GM19467 (cell line): Measurements from ENCODE around the gene SEZ6.

ENCODE experiments used
- ATAC-seq: cut with Tn5 transposase; IDR thresholded peaks from one replicate; pipeline ENCODE4 v1.9.1; 2021; ENCODE audit warnings: mild to moderate bottlenecking, moderate library complexity; ENCODE audit not compliant: unreplicated experiment

Gene SEZ6

DNA sequence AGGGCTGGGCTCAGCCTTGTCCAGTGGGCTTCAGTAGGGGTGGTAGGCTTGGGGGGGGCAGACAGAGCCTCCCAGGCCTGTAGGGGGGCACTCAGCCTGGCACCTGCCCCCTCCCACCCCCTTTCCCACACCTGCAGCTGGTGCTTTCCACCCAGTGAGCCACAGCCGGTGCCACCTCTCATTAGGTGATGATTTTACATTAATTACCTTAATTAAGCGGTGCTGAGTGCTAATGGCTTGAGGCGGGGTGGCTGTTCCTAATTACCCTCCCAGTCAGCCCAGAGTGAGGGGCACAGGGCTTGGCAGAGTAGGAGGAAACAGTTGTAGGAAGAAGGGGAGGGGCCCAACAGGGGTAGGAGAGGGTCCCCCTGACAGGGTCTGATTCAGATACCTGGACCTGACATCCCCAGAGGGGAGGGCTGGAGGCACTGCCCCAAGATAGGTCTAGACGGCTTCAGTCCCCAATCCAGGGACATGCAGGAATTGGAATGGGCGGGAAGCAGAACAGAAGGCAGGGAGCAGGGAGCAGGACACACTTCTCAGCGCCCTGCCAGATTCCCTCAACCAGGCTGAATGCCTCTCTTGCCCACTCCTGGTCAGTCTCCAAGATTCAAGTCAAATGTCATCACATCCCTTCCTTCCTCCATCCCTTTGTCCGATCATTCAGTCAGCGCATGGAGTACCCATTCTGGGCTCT is 28.0 kb downstream of the SEZ6 start:
- ATAC-seq = no peak

DNA sequence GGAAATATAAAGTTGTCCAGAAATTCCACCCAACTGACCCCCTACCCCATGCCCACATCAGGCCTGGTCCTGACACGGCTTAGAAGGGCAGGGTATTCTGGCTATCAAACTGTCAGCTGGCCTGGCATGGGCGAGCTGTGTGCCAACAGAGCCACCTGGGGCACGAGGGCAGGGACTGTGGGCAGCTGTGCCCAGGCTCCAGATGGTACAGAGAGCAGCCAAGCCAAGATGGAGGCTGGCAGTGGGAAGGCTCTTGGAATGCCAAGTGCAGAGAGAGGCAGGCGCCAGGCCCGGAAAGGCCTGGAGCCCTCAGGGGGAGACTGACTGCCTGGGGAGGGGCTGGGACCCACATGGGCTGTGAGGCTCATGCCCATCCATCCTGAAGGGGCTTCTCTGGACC is 30.2 kb downstream of the SEZ6 start:
- no peak for ATAC-seq

DNA sequence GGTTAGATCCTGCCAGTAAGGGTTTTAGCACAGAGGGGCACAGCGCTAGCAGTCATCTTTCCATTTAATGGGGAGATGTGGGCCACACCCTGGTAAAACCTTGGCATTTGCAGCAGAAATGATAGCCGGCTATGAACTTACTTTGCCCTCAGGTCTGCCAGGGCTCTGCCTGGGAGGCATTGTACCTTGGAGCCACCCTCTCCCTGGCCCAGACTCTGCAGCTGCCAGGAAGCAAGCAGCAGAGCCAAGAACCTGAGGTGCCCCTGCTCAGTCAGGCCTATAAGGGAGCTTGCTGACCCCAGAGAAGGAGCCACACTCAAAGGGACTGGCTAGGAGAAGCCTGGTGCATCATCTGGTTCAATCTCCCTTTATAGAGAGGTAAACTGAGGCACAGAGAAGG is 30.8 kb downstream of the SEZ6 start:
- no peak for ATAC-seq

DNA sequence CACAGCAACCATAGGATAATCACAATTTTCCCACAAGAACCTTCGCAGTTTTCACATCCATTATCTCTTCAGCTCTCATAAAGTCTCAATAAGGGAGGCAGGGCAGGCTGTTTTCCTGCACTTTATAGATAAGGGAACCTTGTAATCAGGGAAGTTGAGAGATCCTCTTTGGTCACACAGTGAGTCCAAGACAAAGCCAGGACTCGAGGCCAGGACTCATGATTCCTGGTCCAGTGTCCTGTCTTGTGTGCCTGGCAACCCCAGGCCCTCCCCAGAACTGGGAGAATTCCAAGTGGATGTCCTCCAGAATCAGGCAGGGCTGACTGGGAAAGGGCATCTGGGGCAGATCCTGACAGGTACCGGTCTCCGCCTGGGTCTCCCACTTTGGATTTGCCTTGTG is 31.4 kb downstream of the SEZ6 start:
- no peak for ATAC-seq

DNA sequence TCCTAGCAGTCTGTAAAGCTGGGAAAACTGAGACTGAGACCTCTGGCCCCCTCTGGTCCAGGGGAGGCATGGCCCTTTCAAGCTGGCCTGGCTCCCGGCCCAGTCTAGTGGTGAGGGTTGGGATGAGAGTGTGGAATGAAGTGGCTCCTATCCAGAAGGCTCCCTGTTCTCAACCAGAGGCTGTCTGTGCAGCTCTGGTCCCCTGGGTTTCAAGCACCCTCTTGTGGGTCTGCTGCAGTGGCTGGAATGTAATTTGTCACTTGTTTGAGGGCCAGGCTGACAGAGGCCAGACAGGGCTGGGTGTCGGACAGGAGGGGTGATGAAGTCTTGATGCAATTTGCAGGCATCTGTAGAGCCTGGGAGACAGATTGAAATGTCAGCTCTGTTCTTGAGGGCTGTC is 32.4 kb downstream of the SEZ6 start:
- ATAC-seq = no peak

DNA sequence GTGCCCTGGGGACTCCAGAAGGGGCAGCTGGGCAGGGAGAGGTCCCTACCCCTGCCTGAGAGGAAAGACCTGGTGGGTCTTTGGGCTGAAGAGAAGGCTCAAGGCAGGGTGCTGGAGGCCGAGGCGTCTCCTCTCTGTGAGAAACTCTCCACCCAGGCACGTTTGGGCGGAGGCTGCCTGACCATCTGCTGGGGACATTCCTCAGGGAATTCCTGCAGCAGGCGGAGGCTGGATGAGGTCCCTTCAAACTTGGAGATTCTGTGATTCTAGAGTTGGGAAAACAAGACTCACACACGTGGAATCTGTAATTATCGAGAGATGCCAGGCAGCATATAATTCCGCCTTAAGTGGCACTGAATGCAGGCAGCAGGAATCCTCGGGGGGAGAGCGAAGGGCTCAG is 33.4 kb downstream of the SEZ6 start:
- ATAC-seq = no peak

DNA sequence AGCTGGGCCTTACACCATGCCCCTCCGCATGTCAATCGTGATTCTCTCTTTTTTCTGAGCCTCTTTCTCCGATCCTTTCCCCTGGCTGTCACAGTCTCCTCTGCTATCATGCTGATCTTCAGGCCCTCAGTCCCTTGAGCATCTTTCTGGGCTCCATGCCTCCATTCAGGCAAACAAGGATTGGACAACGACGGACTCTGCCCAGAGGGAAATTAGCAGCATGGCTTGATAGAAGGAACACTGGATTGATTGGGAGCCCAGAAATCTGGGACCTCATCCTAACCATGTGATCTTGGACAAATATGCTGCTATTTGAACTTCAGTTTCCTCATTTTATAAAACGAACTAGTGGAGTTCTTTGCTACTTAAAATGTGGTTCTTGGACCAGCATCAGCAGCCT is 35.0 kb downstream of the SEZ6 start:
- no peak for ATAC-seq

DNA sequence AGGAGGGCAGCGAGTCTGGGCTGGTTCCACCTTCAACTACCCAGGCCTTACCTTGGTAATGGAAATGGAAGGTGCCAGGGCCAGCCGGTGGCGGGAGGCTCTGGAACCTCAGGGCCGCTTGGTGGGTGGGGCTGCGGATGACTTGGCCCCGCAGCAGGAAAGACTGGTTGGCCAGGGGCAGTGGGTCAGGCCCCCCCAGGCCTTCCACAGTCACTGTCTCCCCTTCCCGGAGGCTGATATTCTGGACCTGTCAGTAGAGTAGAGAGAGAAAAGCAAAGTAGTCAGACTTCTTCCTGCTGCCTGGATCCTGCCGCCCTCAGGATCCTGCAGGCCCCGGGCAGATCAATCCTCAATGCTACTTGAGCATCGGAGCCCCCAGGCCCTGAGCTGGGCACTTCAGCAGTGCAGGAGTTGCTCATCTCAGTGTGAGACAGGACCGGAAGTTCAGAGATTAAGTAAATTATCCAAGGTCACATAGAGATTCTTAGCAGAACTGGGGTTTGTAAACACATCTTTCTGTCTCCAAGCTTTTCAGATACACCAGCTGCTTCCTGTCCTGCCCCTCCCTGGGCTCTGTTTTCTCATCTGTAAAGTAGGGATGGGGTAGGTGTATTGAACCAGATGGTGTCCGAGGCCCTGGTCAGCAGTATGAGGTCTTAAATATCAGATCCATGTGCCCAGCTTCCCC is 36.0 kb downstream of the SEZ6 start:
- no peak for ATAC-seq

DNA sequence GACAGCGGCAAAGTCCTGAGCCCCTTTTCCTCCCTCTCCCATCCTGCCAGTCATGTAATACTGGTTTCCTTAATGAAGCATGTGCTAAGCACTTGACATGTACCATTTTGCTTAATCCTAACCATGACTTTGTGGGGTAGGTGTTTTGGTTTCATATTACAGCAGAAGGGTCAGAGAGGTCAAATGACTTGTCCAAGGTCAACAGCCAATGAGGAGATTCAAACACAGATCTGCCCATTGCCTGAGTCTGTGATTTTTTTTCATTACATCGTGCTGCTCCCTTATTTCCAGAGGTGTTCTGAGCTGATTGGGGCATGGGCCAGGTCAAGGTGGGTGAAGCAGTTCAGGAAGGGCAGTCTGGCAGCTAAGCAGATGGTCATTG is 36.9 kb downstream of the SEZ6 start:
- ATAC-seq = no peak

DNA sequence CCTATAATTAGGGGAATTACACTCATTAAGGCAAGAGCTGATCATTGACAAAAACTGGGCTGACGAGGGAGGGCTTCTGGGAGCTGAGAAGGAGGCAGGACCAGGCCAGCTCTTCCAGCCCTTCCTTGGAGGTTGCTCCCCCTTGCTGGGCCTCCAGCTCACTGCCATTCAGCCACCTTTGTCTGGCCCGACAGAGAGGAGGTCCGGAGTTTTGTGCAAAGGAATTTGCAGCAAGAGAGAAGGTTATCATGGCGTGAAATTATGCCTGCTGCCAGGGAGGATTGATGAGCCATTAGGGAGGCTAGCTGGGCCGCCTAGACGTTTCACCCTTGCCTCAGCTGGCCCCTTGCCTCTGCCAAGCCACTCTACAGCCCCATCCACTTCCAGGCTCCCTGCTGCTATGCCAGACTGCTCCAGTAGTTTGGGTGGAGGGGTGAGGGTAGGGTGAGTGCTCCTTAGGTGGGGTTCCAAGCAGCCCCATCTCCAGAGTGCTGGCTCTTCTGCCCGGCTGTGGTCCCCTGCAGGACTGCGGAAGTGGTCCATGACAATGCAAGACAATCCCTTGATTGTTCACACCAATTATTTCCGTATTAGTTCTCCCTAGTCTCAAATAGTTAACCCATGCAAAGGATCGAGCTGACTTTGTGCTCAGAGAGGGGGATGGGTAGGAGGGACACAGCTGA is 37.5 kb downstream of the SEZ6 start:
- no peak for ATAC-seq

DNA sequence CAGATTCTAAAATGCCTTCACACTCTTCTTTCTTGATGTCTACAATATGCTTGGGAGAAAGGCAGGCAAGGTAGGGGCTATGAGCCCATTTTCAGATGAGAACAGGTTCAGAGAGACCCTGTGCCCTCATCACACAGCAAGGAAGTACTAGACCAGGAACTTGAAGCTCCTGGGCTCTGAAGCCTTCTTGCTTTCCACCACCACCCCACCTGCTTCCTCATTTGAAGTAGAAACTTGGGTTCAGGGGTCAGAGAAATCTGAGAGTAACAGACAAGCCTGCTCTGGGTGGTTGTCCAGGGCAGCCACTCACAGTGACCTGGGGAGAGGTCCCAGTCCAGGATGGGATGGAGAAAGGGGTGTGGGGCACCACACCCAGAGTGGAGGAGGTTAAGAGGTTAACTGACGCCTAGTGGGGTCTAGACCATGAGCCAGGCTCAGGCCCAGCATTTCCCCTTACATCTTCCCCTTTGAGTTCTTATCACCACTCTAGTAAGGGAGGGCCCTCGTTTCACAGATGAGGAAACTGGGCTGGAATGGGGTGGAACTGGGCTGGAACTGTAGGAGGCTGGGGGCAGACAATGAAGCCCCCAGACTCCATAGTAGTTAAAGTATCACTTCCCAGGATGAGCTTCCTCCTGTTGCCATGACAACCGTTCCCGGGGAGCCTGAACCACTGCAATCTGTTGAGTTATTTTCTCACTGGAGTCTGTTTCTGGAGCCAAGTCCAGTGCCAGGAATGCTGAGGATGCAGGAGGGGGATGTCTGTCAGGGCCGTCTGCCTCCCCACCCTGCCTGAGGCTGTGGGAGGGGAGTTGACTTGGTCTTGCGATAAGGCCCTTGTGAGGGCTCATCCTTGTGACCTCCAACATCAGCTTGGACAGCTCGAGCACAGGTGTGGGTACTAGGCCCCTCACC is 38.4 kb downstream of the SEZ6 start:
- no peak for ATAC-seq

DNA sequence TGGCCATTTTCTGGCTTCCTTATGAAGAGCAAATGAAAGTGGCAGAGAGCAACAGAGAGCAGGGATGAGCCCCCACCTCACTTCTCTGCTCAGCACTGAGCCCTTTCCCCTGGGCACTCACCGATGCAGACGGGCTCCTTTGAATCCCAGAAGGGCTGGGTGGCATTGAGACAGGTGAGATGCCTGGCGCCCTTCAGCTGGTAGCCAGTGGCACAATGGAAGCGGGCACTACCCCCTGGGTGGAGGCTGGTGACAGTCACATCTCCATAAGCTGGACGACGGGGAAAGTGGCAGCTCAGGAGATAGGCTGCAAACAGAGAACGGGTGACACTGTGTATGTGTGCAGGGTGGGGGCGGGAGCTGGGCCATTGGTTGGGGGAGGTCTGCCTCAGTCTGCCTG is 42.0 kb downstream of the SEZ6 start:
- no peak for ATAC-seq

DNA sequence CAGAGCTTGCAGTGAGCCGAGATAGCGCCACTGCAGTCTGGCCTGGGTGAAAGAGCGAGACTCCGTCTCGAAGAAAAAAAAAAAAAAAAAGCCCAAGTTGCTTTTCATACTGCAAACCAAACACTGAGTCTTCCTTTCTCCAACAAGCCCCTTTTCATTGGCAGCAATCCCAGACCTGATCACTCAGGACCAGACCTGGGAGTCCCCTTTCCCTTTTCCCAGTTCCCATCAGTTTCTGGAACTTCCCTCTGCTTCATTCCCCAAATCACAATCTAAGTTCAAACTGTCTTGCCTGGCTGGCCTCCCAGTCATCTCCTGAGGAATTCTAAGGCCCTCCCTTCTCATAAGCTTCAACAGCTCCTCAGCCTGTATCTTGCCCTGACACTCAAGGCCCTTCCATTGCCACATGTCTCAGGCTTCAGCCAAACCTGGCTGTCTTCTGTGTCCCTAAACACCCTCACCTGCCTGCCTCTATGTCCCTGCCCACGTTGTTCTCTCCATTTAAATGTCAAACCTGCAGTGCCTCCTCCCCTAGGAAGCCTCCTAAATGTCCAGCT is 42.7 kb downstream of the SEZ6 start:
- ATAC-seq = no peak

DNA sequence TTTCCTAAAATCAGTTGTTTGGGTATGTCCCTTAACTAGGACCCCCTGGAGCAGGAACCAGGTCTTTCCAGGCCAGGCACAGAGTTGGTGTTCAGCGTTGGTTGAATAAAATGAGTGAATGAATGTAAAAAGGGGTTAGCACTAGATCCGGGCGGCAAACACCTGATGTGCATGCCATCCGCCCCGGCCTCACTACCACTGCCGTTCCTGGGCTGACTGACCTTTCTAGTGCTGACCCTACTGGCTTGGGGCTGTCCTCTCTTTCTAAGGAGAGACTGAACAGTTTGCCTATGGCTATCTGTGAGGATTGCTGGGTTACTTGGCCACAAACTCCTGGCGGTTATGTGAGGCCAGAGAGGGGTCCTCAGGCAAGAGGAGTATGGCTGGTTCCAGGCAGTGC is 44.4 kb downstream of the SEZ6 start:
- ATAC-seq = no peak

DNA sequence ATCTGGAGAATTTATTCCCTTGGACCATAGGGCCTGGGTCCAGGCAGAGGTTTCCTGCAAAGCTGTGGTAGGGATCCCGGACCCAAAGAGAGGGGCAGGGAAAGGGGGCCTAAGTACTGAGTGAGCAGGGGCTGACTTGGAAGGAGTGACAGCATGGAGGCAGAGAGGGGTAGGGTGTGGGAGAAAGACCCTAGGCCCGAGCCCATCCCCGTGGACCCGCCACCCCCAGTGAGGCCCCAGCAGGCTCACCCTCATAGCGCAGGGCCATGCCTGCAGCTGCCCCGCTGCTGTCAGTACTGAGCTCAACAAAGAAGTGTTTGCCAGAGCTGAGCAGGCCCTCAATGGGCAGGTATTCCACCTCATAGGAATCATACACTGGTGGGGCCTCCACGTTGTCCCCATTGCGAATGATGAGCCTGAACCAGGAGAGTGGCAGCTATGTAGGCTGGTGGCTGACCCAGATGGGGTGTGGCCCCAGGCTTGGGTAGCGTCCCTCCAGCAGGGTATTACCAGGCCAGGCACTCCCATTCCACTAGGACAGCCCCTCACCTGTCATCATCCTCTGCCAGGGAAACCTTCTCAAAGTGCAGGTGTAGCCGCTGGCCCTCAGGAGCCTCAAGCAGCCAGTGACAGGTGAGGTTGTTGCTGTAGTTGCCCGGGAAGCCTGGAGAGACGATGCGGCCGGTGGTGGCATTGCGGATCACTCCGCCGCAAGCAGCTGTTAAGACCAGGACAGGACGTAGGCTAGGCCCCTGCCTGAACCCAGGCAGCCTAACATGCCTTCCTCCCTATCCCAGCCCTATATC is 45.4 kb downstream of the SEZ6 start:
- no peak for ATAC-seq

DNA sequence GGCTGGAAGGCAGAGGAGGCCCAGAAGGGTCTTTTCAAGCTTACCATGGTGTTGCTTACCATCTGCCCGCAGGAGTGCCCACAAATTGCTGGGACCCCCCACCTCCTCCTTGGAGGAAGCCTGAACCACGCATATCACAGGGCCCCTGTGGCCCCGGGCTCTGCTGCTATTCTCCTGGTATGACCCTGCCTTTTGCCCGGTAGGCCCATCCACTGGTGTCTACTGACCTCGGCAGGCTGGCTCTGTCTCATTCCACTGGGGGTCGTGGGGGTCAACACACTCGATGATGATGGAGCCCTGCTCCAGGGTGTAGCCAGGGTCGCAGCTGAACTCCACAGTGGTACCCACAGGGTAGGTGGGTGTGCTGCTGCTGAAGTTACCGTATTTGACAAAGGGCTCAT is 46.4 kb downstream of the SEZ6 start:
- no peak for ATAC-seq

DNA sequence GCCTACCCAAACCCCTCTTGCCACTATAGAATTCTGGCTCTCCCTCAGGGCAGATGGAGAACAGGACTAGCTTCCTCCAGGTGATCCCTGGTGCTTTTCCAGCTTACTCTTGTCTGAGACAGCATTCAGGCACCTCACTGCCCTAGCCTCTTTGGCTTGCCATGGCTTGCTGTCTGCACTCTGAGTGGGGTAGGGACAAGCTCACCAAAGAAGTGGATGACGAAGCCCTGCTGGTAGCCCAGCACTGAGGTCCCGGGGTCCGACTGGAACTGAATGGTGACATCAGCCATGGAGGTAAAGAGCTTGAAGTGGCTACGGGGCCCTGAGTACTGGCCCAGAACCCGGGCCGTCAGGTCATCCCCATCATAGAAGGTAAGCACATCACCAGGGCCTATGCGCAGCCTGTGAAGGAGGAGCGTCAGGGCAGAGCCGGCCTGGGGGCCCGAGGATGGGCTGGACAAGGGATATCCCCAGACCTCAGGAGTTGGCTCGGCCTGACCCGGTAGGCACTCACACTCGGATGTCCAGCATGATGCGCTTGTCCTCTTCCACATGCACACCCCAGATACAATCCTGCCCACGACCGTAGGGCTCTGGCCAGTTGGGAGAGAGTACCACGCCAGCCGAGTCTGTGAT is 46.9 kb downstream of the SEZ6 start:
- ATAC-seq = no peak

DNA sequence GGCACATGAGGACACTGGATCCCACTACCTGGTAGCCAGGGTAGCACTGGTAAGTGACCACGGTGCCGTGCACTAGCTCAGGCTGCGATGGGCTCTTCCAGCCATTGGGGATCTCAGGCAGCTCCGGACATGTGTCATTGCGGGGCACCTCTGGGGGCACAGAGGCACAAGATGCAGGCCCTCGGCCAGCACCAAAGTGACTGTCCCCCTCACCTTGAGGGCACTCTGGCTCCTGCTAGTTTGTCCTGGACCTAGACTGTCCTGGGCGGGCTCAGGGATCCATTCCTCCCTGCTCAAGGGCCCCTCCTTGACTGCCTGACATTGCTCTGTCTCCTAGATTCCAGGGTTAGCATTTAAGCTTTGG is 47.9 kb downstream of the SEZ6 start:
- no peak for ATAC-seq

DNA sequence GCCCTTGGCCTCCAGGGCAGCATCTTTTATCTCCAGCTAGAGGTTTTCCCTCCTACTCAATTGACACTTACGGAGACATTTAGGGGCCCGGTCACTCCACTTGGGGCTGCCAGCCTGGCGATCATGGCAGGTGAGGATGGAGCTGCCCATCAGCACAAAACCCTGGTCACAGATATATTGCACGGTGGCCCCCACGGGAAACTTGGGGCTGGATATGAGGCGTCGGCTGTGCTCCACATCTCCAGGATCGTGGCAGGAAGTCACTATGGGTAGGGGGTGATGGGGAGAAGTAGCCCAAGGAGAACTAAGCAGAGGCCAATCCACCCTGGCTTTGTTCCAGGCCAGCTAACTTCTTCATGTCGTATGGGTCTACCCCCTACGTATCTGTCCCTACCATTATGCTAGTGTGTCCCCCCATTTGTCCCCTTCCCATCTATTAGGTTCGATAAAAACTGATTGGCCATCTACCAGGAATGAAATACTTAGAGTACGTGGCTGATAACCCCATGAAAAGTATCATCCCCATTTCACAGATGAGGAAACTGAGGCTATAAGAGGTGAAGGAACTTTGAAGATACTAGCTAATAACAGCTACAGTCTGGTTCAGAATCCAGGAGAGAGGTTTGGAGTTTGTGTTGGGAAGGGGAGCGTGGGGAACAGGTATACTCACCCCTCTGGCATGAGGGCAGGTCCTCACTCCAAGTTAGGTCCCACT is 48.4 kb downstream of the SEZ6 start:
- ATAC-seq = no peak
